ENCODE results near the gene LAMA2.

DNA sequence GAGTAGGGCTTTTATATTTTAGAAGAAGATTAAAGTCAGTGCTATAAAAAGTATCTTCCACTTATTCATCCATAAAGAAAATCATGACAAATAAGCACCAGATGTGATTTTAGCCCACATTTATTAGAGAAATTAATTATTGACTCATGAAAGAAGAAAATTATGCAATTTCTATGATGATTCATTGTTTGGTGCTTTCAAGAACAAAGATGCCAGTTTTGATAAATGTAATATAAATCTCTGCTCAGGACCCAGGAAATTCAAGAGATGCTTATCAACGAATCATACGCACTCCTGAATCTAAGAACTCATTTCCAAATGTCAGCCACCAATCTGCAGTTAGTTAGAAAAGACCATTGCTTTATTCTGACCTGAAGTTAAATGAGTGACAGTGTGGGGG is 615.6 kb downstream of the LAMA2 start:
- no peak for TF ChIP-seq CTCF (IDR thresholded peaks at IDR 0.05)
- no peak for TF ChIP-seq POLR2A (IDR thresholded peaks at IDR 0.05)

Data from right lobe of liver (tissue), 4 donors.